Neural cell (in vitro differentiated cells): Measurements from ENCODE around the gene CPNE5.

ENCODE experiments used
- EP300 ChIP-seq: fragments of 450-650 bp; conservative IDR thresholded peaks from 2 replicates; pipeline ENCODE4 v1.6.1; 2014; ENCODE audit warnings: antibody characterized with exemption, mild to moderate bottlenecking, moderate library complexity; ENCODE audit not compliant: poor library complexity, severe bottlenecking
- EZH2 ChIP-seq: fragments of 200-600, 300-800 bp; shearing (Covaris generic), sonication (generic); IDR thresholded peaks from 2 replicates; pipeline ENCODE4 v1.6.1; 2014; ENCODE audit warnings: antibody characterized with exemption, low read length, borderline replicate concordance, mild to moderate bottlenecking; ENCODE audit not compliant: insufficient read depth, poor library complexity, severe bottlenecking
- POLR2AphosphoS5 ChIP-seq: IDR thresholded peaks from 2 replicates; pipeline ENCODE4 v1.6.1; 2012
- RAD21 ChIP-seq: fragments of 450-650 bp; conservative IDR thresholded peaks from 2 replicates; pipeline ENCODE4 v1.6.1; 2014; ENCODE audit warnings: antibody characterized with exemption, mild to moderate bottlenecking, moderate library complexity
- SMC3 ChIP-seq: fragments of 450-650 bp; conservative IDR thresholded peaks from 2 replicates; pipeline ENCODE4 v1.6.1; 2014; ENCODE audit warnings: antibody characterized with exemption, mild to moderate bottlenecking, moderate library complexity; ENCODE audit not compliant: poor library complexity
- TAF1 ChIP-seq: IDR thresholded peaks from 2 replicates; pipeline ENCODE4 v1.6.1; 2012; ENCODE audit warnings: low read depth
- TF ChIP-seq, protein P1 (sequence below): fragments of 450-650 bp; IDR thresholded peaks from 2 replicates; pipeline ENCODE4 v1.5.1; 2014; ENCODE audit warnings: antibody characterized with exemption, mild to moderate bottlenecking, moderate library complexity; ENCODE audit not compliant: poor library complexity, severe bottlenecking

DNA sequence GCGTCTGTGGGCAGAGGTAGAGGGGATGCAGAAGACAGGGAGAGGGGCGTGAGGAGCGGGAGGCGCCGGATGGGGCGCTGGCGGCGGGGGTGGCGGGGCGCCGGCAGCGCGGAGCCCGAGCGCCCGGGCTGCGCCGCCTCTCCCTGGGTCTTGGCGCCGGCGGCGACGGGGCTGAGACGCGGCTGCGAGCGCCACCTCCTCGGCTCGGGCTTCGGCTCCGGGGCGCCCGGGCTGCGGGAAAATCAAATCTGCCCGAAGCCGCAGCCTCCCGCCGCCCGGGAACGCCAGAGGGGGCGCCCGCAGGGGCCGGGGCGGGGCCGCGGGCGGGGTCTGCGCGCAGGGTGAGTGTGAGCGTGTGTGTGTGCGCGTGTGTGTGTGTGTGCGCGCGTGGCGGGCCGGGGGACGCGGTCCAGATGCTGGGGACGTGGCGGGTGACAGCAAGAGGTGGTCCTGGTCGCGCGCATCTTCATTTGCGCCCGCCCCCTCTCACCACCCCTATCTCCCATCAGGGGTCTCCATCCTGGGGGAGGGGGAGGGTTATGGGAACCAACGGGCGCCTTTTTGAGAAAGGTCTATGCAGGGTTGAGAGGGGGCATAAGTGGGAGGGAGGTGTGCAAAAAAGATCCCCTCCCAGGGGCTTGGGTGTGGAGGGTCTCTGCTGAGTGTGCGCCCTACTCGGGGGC lies 646 bp upstream of the CPNE5 start:
- TF ChIP-seq, protein P1, sequence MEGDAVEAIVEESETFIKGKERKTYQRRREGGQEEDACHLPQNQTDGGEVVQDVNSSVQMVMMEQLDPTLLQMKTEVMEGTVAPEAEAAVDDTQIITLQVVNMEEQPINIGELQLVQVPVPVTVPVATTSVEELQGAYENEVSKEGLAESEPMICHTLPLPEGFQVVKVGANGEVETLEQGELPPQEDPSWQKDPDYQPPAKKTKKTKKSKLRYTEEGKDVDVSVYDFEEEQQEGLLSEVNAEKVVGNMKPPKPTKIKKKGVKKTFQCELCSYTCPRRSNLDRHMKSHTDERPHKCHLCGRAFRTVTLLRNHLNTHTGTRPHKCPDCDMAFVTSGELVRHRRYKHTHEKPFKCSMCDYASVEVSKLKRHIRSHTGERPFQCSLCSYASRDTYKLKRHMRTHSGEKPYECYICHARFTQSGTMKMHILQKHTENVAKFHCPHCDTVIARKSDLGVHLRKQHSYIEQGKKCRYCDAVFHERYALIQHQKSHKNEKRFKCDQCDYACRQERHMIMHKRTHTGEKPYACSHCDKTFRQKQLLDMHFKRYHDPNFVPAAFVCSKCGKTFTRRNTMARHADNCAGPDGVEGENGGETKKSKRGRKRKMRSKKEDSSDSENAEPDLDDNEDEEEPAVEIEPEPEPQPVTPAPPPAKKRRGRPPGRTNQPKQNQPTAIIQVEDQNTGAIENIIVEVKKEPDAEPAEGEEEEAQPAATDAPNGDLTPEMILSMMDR = peak; percentile 62
- TF ChIP-seq POLR2AphosphoS5 (peak; percentile 39), SMC3 (no peak), EP300 (peak; percentile 49), TAF1 (no peak), RAD21 (peak; percentile 18), EZH2 (no peak)
